ENCODE data around the gene SUMO2. TPM values are rescaled to one million over a fixed set of nuclear protein-coding genes. Genes with fewer than 3 reads are reported as not detected.

The SUMO2 gene
- total RNA-seq, 2 experiments from 2014 or later, result 506 to 525 TPM

GRCh38 chr17:75152523-75152921, 30.2 kb downstream of the SUMO2 start:
- peak overlapping the region; percentile 87 for H3K27ac Mint-ChIP-seq
- TF ChIP-seq, protein P1, sequence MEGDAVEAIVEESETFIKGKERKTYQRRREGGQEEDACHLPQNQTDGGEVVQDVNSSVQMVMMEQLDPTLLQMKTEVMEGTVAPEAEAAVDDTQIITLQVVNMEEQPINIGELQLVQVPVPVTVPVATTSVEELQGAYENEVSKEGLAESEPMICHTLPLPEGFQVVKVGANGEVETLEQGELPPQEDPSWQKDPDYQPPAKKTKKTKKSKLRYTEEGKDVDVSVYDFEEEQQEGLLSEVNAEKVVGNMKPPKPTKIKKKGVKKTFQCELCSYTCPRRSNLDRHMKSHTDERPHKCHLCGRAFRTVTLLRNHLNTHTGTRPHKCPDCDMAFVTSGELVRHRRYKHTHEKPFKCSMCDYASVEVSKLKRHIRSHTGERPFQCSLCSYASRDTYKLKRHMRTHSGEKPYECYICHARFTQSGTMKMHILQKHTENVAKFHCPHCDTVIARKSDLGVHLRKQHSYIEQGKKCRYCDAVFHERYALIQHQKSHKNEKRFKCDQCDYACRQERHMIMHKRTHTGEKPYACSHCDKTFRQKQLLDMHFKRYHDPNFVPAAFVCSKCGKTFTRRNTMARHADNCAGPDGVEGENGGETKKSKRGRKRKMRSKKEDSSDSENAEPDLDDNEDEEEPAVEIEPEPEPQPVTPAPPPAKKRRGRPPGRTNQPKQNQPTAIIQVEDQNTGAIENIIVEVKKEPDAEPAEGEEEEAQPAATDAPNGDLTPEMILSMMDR (IDR thresholded peaks at IDR 0.05), result no peak
- peaks cover 28% of the 10 kb centered on the region for H3K36me3 Mint-ChIP-seq (ENCODE audit: low read depth)
- CTCF ChIA-PET, result interaction anchor here (1.0 kb wide), 1 partner anchor 23 kb away, joined by 3 read pairs; no protein-coding TSS in a partner anchor
- peak overlapping the region; percentile 94 for H3K4me3 Mint-ChIP-seq
- DNase-seq (no peak), ATAC-seq (no peak)
- no peaks in the 10 kb centered on the region for H3K27me3 Mint-ChIP-seq
- peaks cover 35% of the 10 kb centered on the region for H3K4me1 Mint-ChIP-seq (ENCODE audit: low read depth)
- intact Hi-C loops (cut with micrococcal nuclease), result loop anchor here (2.0 kb wide), 1 partner anchor 30 kb away; the partner anchor contains the start of gene SUMO2
- no peaks in the 10 kb centered on the region for H3K9me3 Mint-ChIP-seq
- POLR2A ChIA-PET, result interaction anchor here (0.8 to 0.9 kb wide), 2 partner anchors 9 to 21 kb away, joined by 3 read pairs; partner anchors contain the start of gene NT5C

DNA sequence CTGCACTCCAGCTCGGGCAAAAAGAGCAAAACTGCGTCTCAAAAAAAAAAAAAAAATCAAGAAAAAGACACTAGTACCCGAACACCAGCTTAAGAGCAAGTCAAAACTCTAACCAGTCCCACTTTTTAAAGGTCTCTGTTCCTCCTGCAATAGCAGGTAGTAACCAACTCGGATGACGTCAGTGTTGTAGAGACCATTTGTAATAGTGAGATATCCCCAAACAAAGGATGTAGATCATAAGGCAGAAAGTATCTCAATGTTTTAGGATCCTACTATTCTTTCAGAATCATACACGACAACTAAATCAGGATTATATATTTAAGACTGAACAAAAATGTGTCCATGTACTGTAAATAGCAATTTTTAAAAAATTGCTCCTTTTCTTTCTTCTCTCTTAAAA, 30.8 kb downstream of the SUMO2 start:
- H3K4me3 Mint-ChIP-seq, result peak overlapping the region; percentile 94
- H3K27ac Mint-ChIP-seq, result no peak overlapping the region
- POLR2A ChIA-PET, result interaction anchor here (1.2 to 4.1 kb wide), 2 partner anchors 17 to 20 kb away, joined by 4 to 12 read pairs; partner anchors contain the start of gene NT5C
- ATAC-seq, result no peak
- no peaks in the 10 kb centered on the region for H3K27me3 Mint-ChIP-seq
- CTCF ChIA-PET, result interaction anchor here (0.7 to 5.2 kb wide), 2 partner anchors 28 to 38 kb away, joined by 3 to 34 read pairs; no protein-coding TSS in a partner anchor
- no peaks in the 10 kb centered on the region for H3K9me3 Mint-ChIP-seq
- peaks cover 34% of the 10 kb centered on the region for H3K36me3 Mint-ChIP-seq (ENCODE audit: low read depth)
- intact Hi-C loops (cut with micrococcal nuclease), result loop anchor here (2.0 kb wide), 1 partner anchor 31 kb away; the partner anchor contains the start of gene SUMO2
- TF ChIP-seq, protein P1 (IDR thresholded peaks at IDR 0.05), result no peak
- no peak for DNase-seq
- peaks cover 35% of the 10 kb centered on the region for H3K4me1 Mint-ChIP-seq (ENCODE audit: low read depth)

GRCh38 chr17:75147878-75148546, 34.7 kb downstream of the SUMO2 start:
- Mint-ChIP-seq H3K27me3 (no peaks in the 10 kb centered on the region), H3K36me3 (ENCODE audit: low read depth) (peaks cover 56% of the 10 kb centered on the region), H3K27ac (peak overlapping the region; percentile 34), H3K4me1 (ENCODE audit: low read depth) (peaks cover 19% of the 10 kb centered on the region), H3K9me3 (no peaks in the 10 kb centered on the region), H3K4me3 (no peak overlapping the region)
- CTCF ChIA-PET, result interaction anchor here (1.0 to 5.2 kb wide), 8 partner anchors 12 to 54 kb away, joined by 3 to 34 read pairs (median 4); partner anchors contain the start of gene NT5C
- POLR2A ChIA-PET, result interaction anchor here (1.0 to 4.1 kb wide), 3 partner anchors 11 to 22 kb away, joined by 3 to 12 read pairs (median 4); partner anchors contain the start of gene NT5C
- intact Hi-C loops (cut with micrococcal nuclease), result no loop called here
- DNase-seq (no peak), ATAC-seq (no peak)
- TF ChIP-seq, protein P1 (IDR thresholded peaks at IDR 0.05), result no peak

- POLR2A ChIA-PET, result interaction anchor here (1.6 kb wide), 1 partner anchor 10 kb away, joined by 6 read pairs; no protein-coding TSS in a partner anchor
- DNase-seq (no peak), ATAC-seq (no peak)
- CTCF ChIA-PET, result interaction anchor here (1.2 to 2.5 kb wide), 2 partner anchors 24 to 33 kb away, joined by 7 read pairs; no protein-coding TSS in a partner anchor
- Mint-ChIP-seq H3K36me3 (ENCODE audit: low read depth) (peaks cover 52% of the 10 kb centered on the region), H3K9me3 (no peaks in the 10 kb centered on the region), H3K27ac (no peak overlapping the region), H3K27me3 (no peaks in the 10 kb centered on the region), H3K4me3 (no peak overlapping the region), H3K4me1 (ENCODE audit: low read depth) (peaks cover 8% of the 10 kb centered on the region)
- intact Hi-C loops (cut with micrococcal nuclease), result no loop called here
- TF ChIP-seq, protein P1 (IDR thresholded peaks at IDR 0.05), result no peak
Observed at GRCh38 chr17:75146592-75146991, 36.2 kb downstream of the SUMO2 start.
